ENCODE results near the gene DMRTC2.

Gene DMRTC2

DNA sequence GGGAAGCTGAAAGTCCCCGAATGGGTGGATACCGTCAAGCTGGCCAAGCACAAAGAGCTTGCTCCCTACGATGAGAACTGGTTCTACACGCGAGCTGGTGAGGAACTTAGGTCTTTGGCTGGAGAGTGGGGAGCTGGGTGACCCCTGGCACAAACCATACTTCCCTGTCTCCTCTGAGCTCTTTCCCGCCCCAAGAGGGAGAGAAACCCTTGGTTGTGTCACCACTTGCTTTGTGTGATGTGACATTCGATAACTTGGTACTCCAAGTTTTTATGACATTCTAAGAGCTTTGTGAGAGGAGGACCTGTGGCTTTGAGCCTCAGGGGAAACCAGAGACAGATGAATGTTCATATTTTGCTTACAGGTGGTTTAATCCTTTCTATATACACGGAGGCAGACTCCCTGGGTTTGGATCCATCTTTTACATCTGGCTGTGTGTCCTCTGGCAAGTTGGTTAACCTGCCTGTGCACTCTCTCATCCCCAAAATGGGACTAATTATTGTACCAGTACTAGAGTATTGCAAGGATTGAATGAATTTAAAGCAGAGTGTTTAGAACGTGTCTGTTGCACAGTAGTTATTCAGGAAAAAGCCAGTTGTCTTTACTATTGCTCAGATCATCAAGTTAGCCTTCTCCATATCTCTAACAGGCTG, 16.4 kb downstream of the DMRTC2 start:
- Histone ChIP-seq H3K23ac (ENCODE audit: low read depth, low read length, poor library complexity) (no peak overlapping the region), H3K18ac (ENCODE audit: low read length) (no peak overlapping the region), H2BK12ac (ENCODE audit: low read length) (no peak overlapping the region), H3K27me3 (ENCODE audit: control insufficient read depth in 3 of 3, insufficient read depth in 3 of 3, low read depth in 1 of 3, low read length in 3 of 3) (no peaks in the 10 kb centered on the region), H4K8ac (ENCODE audit: low read depth, low read length) (no peak overlapping the region), H3K14ac (ENCODE audit: low read length) (no peak overlapping the region), H3K9me3 (replicated peaks in 1 of 2; ENCODE audit: control insufficient read depth in 2 of 2, insufficient read depth in 1 of 2, low read depth in 1 of 2, low read length in 2 of 2) (no peaks in the 10 kb centered on the region), H3K4me1 (ENCODE audit: control insufficient read depth in 2 of 2, insufficient read depth in 1 of 2, low read depth in 1 of 2, low read length in 2 of 2) (peaks cover 16 to 21% of the 10 kb centered on the region in 2 donors), H3K9ac (ENCODE audit: low read depth, low read length, poor library complexity) (peak overlapping the region; percentile 99), H3K4ac (ENCODE audit: low read length) (no peak overlapping the region), H3K4me2 (ENCODE audit: insufficient read depth, low read length, poor library complexity, severe bottlenecking) (peak overlapping the region; percentile 72), H3K36me3 (replicated peaks in 1 of 2; ENCODE audit: control insufficient read depth in 2 of 2, insufficient read depth in 2 of 2, low read length in 2 of 2) (peaks cover 44 to 54% of the 10 kb centered on the region in 2 donors), H2BK15ac (ENCODE audit: low read length) (no peak overlapping the region), H2BK5ac (ENCODE audit: low read length) (no peak overlapping the region), H3K79me1 (ENCODE audit: low read depth, low read length) (peaks cover 22% of the 10 kb centered on the region), H2BK120ac (ENCODE audit: low read depth, low read length) (no peak overlapping the region), H4K91ac (ENCODE audit: low read depth, low read length, poor library complexity) (no peak overlapping the region), H3K4me3 (ENCODE audit: low read length in 2 of 2) (peak overlapping the region; percentile 95 to 98), H2AFZ (ENCODE audit: low read length) (no peak overlapping the region), H2AK5ac (ENCODE audit: low read depth, low read length) (no peak overlapping the region), H3K27ac (replicated peaks; ENCODE audit: low read length) (no peak overlapping the region)
- no peak for DNase-seq (ENCODE audit: low spot score)
- no CpG with 5 or more reads among the region's 9 CpGs for WGBS, 2 donors (ENCODE audit: extremely low coverage in 2 of 2, insufficient read length in 2 of 2, insufficient replicate concordance in 1 of 2)

DNA sequence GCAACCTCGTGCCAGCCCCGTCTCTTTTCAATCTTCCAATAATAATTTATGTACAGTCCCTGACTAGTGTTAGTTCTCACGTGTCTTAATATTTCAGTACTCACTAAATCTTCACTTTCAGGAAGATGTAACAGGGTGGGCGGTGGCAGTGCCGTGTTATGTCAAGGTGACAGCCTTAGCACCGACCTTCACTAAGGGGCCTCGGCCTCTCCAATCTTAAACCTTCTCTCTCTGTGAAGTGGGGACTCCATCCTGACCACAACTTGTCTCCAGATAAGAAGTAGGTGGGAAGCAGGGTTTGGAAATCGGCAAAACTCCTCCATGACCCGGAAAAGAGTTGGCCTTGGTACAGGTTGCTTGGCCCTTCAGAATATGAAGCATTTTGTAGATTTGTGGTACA, 17.0 kb downstream of the DMRTC2 start:
- H3K4me3 ChIP-seq (ENCODE audit: low read length in 2 of 2): peak overlapping the region in 1 of 2 donors; percentile 98

GRCh38 chr19:41862445-41862986, 17.7 kb downstream of the DMRTC2 start:
- H3K4me1 ChIP-seq (ENCODE audit: control insufficient read depth in 2 of 2, insufficient read depth in 1 of 2, low read depth in 1 of 2, low read length in 2 of 2): peaks cover 16 to 21% of the 10 kb centered on the region in 2 donors
- H3K4me3 ChIP-seq (ENCODE audit: low read length in 2 of 2): peak overlapping the region in 1 of 2 donors; percentile 36
- no peak overlapping the region for H3K4me2 ChIP-seq (ENCODE audit: insufficient read depth, low read length, poor library complexity, severe bottlenecking)
- no peaks in the 10 kb centered on the region for H3K27me3 ChIP-seq (ENCODE audit: control insufficient read depth in 3 of 3, insufficient read depth in 3 of 3, low read depth in 1 of 3, low read length in 3 of 3)
- DNase-seq (ENCODE audit: low spot score): no peak
- H3K9me3 ChIP-seq (replicated peaks in 1 of 2; ENCODE audit: control insufficient read depth in 2 of 2, insufficient read depth in 1 of 2, low read depth in 1 of 2, low read length in 2 of 2): no peaks in the 10 kb centered on the region
- H4K8ac ChIP-seq (ENCODE audit: low read depth, low read length): no peak overlapping the region
- no peak overlapping the region for H2BK15ac ChIP-seq (ENCODE audit: low read length)
- no peak overlapping the region for H2BK120ac ChIP-seq (ENCODE audit: low read depth, low read length)
- no peak overlapping the region for H2BK12ac ChIP-seq (ENCODE audit: low read length)
- H3K23ac ChIP-seq (ENCODE audit: low read depth, low read length, poor library complexity): no peak overlapping the region
- H3K36me3 ChIP-seq (replicated peaks in 1 of 2; ENCODE audit: control insufficient read depth in 2 of 2, insufficient read depth in 2 of 2, low read length in 2 of 2): peaks cover 51 to 65% of the 10 kb centered on the region in 2 donors
- WGBS, 2 donors (ENCODE audit: extremely low coverage in 2 of 2, insufficient read length in 2 of 2, insufficient replicate concordance in 1 of 2): no CpG with 5 or more reads among the region's 2 CpGs
- H3K4ac ChIP-seq (ENCODE audit: low read length): no peak overlapping the region
- no peak overlapping the region for H3K14ac ChIP-seq (ENCODE audit: low read length)
- H3K9ac ChIP-seq (ENCODE audit: low read depth, low read length, poor library complexity): no peak overlapping the region
- no peak overlapping the region for H3K27ac ChIP-seq (replicated peaks; ENCODE audit: low read length)
- no peak overlapping the region for H2AFZ ChIP-seq (ENCODE audit: low read length)
- no peak overlapping the region for H3K18ac ChIP-seq (ENCODE audit: low read length)
- H3K79me1 ChIP-seq (ENCODE audit: low read depth, low read length): peaks cover 25% of the 10 kb centered on the region
- no peak overlapping the region for H2BK5ac ChIP-seq (ENCODE audit: low read length)
- no peak overlapping the region for H2AK5ac ChIP-seq (ENCODE audit: low read depth, low read length)
- no peak overlapping the region for H4K91ac ChIP-seq (ENCODE audit: low read depth, low read length, poor library complexity)

More for the DNA sequence above, 17.0 kb downstream of the DMRTC2 start:
- Histone ChIP-seq H3K23ac (ENCODE audit: low read depth, low read length, poor library complexity) (no peak overlapping the region), H3K18ac (ENCODE audit: low read length) (no peak overlapping the region), H3K27me3 (ENCODE audit: control insufficient read depth in 3 of 3, insufficient read depth in 3 of 3, low read depth in 1 of 3, low read length in 3 of 3) (no peaks in the 10 kb centered on the region), H3K4me1 (ENCODE audit: control insufficient read depth in 2 of 2, insufficient read depth in 1 of 2, low read depth in 1 of 2, low read length in 2 of 2) (peaks cover 16 to 21% of the 10 kb centered on the region in 2 donors), H2BK12ac (ENCODE audit: low read length) (no peak overlapping the region), H4K91ac (ENCODE audit: low read depth, low read length, poor library complexity) (no peak overlapping the region), H3K4me2 (ENCODE audit: insufficient read depth, low read length, poor library complexity, severe bottlenecking) (no peak overlapping the region), H3K9ac (ENCODE audit: low read depth, low read length, poor library complexity) (no peak overlapping the region), H3K27ac (replicated peaks; ENCODE audit: low read length) (no peak overlapping the region), H2AFZ (ENCODE audit: low read length) (no peak overlapping the region), H3K79me1 (ENCODE audit: low read depth, low read length) (peaks cover 25% of the 10 kb centered on the region), H3K9me3 (replicated peaks in 1 of 2; ENCODE audit: control insufficient read depth in 2 of 2, insufficient read depth in 1 of 2, low read depth in 1 of 2, low read length in 2 of 2) (no peaks in the 10 kb centered on the region), H3K36me3 (replicated peaks in 1 of 2; ENCODE audit: control insufficient read depth in 2 of 2, insufficient read depth in 2 of 2, low read length in 2 of 2) (peaks cover 48 to 59% of the 10 kb centered on the region in 2 donors), H4K8ac (ENCODE audit: low read depth, low read length) (no peak overlapping the region), H2AK5ac (ENCODE audit: low read depth, low read length) (no peak overlapping the region), H2BK15ac (ENCODE audit: low read length) (no peak overlapping the region), H2BK5ac (ENCODE audit: low read length) (no peak overlapping the region), H3K14ac (ENCODE audit: low read length) (no peak overlapping the region), H3K4ac (ENCODE audit: low read length) (no peak overlapping the region), H2BK120ac (ENCODE audit: low read depth, low read length) (no peak overlapping the region)
- no CpG with 5 or more reads among the region's 9 CpGs for WGBS, 2 donors (ENCODE audit: extremely low coverage in 2 of 2, insufficient read length in 2 of 2, insufficient replicate concordance in 1 of 2)
- DNase-seq (ENCODE audit: low spot score): no peak

- no peak for DNase-seq (ENCODE audit: low spot score)
Observed at GRCh38 chr19:41863209-41863931, 18.5 kb downstream of the DMRTC2 start.

More at GRCh38 chr19:41863209-41863931, 18.5 kb downstream of the DMRTC2 start:
- Histone ChIP-seq H3K14ac (ENCODE audit: low read length) (no peak overlapping the region), H3K4me2 (ENCODE audit: insufficient read depth, low read length, poor library complexity, severe bottlenecking) (no peak overlapping the region), H2AFZ (ENCODE audit: low read length) (no peak overlapping the region), H3K23ac (ENCODE audit: low read depth, low read length, poor library complexity) (no peak overlapping the region), H3K4ac (ENCODE audit: low read length) (no peak overlapping the region), H3K18ac (ENCODE audit: low read length) (no peak overlapping the region), H3K9ac (ENCODE audit: low read depth, low read length, poor library complexity) (no peak overlapping the region), H2AK5ac (ENCODE audit: low read depth, low read length) (no peak overlapping the region), H3K4me3 (ENCODE audit: low read length in 2 of 2) (no peak overlapping the region), H3K79me1 (ENCODE audit: low read depth, low read length) (peaks cover 29% of the 10 kb centered on the region), H2BK5ac (ENCODE audit: low read length) (no peak overlapping the region), H3K9me3 (replicated peaks in 1 of 2; ENCODE audit: control insufficient read depth in 2 of 2, insufficient read depth in 1 of 2, low read depth in 1 of 2, low read length in 2 of 2) (no peaks in the 10 kb centered on the region), H2BK12ac (ENCODE audit: low read length) (no peak overlapping the region), H3K27ac (replicated peaks; ENCODE audit: low read length) (no peak overlapping the region), H3K27me3 (ENCODE audit: control insufficient read depth in 3 of 3, insufficient read depth in 3 of 3, low read depth in 1 of 3, low read length in 3 of 3) (no peaks in the 10 kb centered on the region), H2BK15ac (ENCODE audit: low read length) (no peak overlapping the region), H3K36me3 (replicated peaks in 1 of 2; ENCODE audit: control insufficient read depth in 2 of 2, insufficient read depth in 2 of 2, low read length in 2 of 2) (peaks cover 58 to 74% of the 10 kb centered on the region in 2 donors), H4K91ac (ENCODE audit: low read depth, low read length, poor library complexity) (no peak overlapping the region), H4K8ac (ENCODE audit: low read depth, low read length) (no peak overlapping the region), H2BK120ac (ENCODE audit: low read depth, low read length) (no peak overlapping the region), H3K4me1 (ENCODE audit: control insufficient read depth in 2 of 2, insufficient read depth in 1 of 2, low read depth in 1 of 2, low read length in 2 of 2) (peaks cover 16 to 21% of the 10 kb centered on the region in 2 donors)
- no CpG with 5 or more reads among the region's 11 CpGs for WGBS, 2 donors (ENCODE audit: extremely low coverage in 2 of 2, insufficient read length in 2 of 2, insufficient replicate concordance in 1 of 2)
